Stimulated activated naive CD8-positive, alpha-beta T cell treated with anti-CD3 and anti-CD28 coated beads, Interleukin-15, amount 100 ng/mL, for 72 hours (primary cell): ENCODE measurements around the gene BAD.

ENCODE experiments used
- ATAC-seq: fragments of 150-1000 bp; cut with Tn5 transposase; 2 replicates; pipeline ENCODE4 v1.10.0; 2021; ENCODE audit warnings: mild to moderate bottlenecking, moderate library complexity
- DNase-seq, 2 donors: peaks; one replicate each; pipeline ENCODE4 v3.0.0; 2021 to 2022
- H3K27ac Mint-ChIP-seq, 2 donors: one replicate each; pipeline ENCODE4 v1.8.0; 2022; ENCODE audit warnings: mild to moderate bottlenecking in 2 of 2, mixed read lengths in 2 of 2, moderate library complexity in 2 of 2
- H3K27me3 Mint-ChIP-seq: one replicate; pipeline ENCODE4 v1.8.0; 2022; ENCODE audit warnings: mixed read lengths
- H3K4me1 Mint-ChIP-seq: one replicate; pipeline ENCODE4 v1.8.0; 2022; ENCODE audit warnings: mild to moderate bottlenecking, mixed read lengths
- H3K4me3 Mint-ChIP-seq, 2 donors: one replicate each; pipeline ENCODE4 v1.8.0; 2022; ENCODE audit warnings: mild to moderate bottlenecking in 2 of 2, mixed read lengths in 2 of 2, moderate library complexity in 1 of 2
- H3K9me3 Mint-ChIP-seq, 2 donors: one replicate each; pipeline ENCODE4 v1.8.0; 2022; ENCODE audit warnings: mixed read lengths in 2 of 2

Gene BAD

GRCh38 chr11:64241241-64241490 lies 43.3 kb downstream of the BAD start:
- ATAC-seq (peak; percentile 82), DNase-seq (peak; percentile 100)
- H3K27me3 Mint-ChIP-seq = no peaks in the 10 kb centered on the region
- peak overlapping the region; percentile 92 to 97 for H3K27ac Mint-ChIP-seq
- H3K9me3 Mint-ChIP-seq = no peaks in the 10 kb centered on the region
- peak overlapping the region; percentile 82 to 93 for H3K4me3 Mint-ChIP-seq
- H3K4me1 Mint-ChIP-seq = peaks cover 73% of the 10 kb centered on the region

GRCh38 chr11:64240435-64241240 lies 43.8 kb downstream of the BAD start, which contains the start of gene FKBP2:
TSS of gene FKBP2 (plus strand) at chr11:64241095. CDS start at chr11:64242388, 1,293 bp downstream.
- no peaks in the 10 kb centered on the region for H3K9me3 Mint-ChIP-seq
- H3K27me3 Mint-ChIP-seq = no peaks in the 10 kb centered on the region
- H3K4me3 Mint-ChIP-seq = peak within 1 kb of the TSS; percentile 82 to 93
- H3K27ac Mint-ChIP-seq = peak within 1 kb of the TSS; percentile 92 to 97
- H3K4me1 Mint-ChIP-seq = peaks cover 78% of the 10 kb centered on the region
- DNase-seq = peak; percentile 99
- ATAC-seq = peak; percentile 71

GRCh38 chr11:64239662-64240434 lies 44.6 kb downstream of the BAD start:
- Mint-ChIP-seq H3K27ac (peak overlapping the region; percentile 92 to 97), H3K27me3 (no peaks in the 10 kb centered on the region), H3K9me3 (no peaks in the 10 kb centered on the region), H3K4me1 (peaks cover 81% of the 10 kb centered on the region), H3K4me3 (peak overlapping the region; percentile 82 to 93)
- DNase-seq (peak in 1 of 2 donors; percentile 56), ATAC-seq (no peak)

DNA sequence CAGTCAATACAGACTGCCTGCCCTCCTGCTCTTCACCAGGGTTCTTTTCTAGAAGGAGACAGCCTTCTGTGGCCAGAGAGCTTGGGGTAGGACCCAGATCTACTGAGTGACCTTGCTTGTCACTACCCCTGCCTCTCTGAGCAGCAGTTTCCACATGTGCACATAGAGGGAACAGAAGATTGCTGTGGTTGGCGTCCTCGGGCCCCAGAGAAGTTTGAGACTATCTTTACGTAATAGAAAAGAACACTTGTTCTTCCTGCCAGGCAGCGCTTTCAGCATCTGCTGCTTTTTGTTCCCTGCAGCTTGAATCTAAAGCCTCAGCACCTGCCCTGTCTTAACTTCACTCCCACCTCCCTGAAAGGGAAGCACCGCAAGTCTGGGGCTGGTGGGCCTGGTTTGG lies 45.5 kb downstream of the BAD start:
- H3K9me3 Mint-ChIP-seq = no peaks in the 10 kb centered on the region
- H3K27me3 Mint-ChIP-seq = no peaks in the 10 kb centered on the region
- DNase-seq (no peak), ATAC-seq (no peak)
- H3K4me1 Mint-ChIP-seq = peaks cover 76% of the 10 kb centered on the region
- H3K4me3 Mint-ChIP-seq = no peak overlapping the region
- H3K27ac Mint-ChIP-seq = peak overlapping the region in 1 of 2 donors; percentile 3

GRCh38 chr11:64238076-64238475 lies 46.4 kb downstream of the BAD start:
- Mint-ChIP-seq H3K9me3 (no peaks in the 10 kb centered on the region), H3K4me1 (peaks cover 76% of the 10 kb centered on the region), H3K4me3 (no peak overlapping the region), H3K27me3 (no peaks in the 10 kb centered on the region), H3K27ac (no peak overlapping the region)
- DNase-seq (no peak), ATAC-seq (no peak)

GRCh38 chr11:64237484-64237951 lies 46.9 kb downstream of the BAD start:
- ATAC-seq = no peak
- Mint-ChIP-seq H3K27me3 (no peaks in the 10 kb centered on the region), H3K4me1 (peaks cover 76% of the 10 kb centered on the region), H3K27ac (no peak overlapping the region), H3K4me3 (no peak overlapping the region), H3K9me3 (no peaks in the 10 kb centered on the region)
- no peak for DNase-seq

DNA sequence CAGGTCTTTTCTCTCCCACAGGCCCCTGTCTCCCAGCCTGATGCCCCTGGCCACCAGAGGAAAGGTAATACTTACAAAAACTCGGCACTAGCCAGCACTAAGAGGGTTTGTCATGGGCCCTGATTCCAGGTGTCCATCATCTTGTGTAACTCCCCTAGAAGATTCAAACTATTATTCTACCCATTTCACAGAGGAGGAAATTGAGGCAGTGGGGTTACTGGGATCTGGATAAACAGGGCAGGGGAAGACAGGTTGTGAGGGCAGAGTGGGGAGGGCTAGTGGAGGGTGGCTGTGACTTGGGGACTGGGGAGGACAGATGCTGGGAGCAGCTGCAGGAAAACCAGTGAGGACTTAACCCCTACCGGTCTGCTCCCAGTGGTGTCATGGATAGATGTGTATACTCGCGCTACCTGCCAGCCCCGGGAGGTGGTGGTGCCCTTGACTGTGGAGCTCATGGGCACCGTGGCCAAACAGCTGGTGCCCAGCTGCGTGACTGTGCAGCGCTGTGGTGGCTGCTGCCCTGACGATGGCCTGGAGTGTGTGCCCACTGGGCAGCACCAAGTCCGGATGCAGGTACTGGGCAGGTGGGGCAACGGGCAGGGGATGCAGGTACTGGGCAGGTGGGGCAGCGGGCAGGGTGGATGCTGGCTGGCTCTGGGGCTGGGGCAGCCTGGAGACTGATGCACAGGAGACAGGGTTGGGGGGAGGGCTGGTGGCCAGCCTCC lies 48.9 kb downstream of the BAD start:
- DNase-seq (no peak), ATAC-seq (no peak)
- Mint-ChIP-seq H3K27ac (peak overlapping the region; percentile 26 to 77), H3K4me1 (peaks cover 87% of the 10 kb centered on the region), H3K9me3 (no peaks in the 10 kb centered on the region), H3K4me3 (peak overlapping the region; percentile 90 to 96), H3K27me3 (no peaks in the 10 kb centered on the region)

- Mint-ChIP-seq H3K9me3 (no peaks in the 10 kb centered on the region), H3K4me1 (peaks cover 84% of the 10 kb centered on the region), H3K4me3 (peak overlapping the region; percentile 90 to 96), H3K27me3 (no peaks in the 10 kb centered on the region), H3K27ac (peak overlapping the region in 1 of 2 donors; percentile 77)
- ATAC-seq = peak; percentile 73
- DNase-seq = peak; percentile 60 to 63
Measured at GRCh38 chr11:64234647-64235379, 49.7 kb downstream of the BAD start.

- Mint-ChIP-seq H3K4me1 (peaks cover 85% of the 10 kb centered on the region), H3K27ac (peak within 1 kb of the TSS; percentile 26 to 77), H3K4me3 (peak within 1 kb of the TSS; percentile 90 to 96), H3K27me3 (no peaks in the 10 kb centered on the region), H3K9me3 (no peaks in the 10 kb centered on the region)
- DNase-seq (peak; percentile 67 to 70), ATAC-seq (peak; percentile 63)
Measured at GRCh38 chr11:64233913-64234586, 50.4 kb downstream of the BAD start, which contains the start of gene VEGFB. TSS of gene VEGFB (plus strand) at chr11:64234584. CDS start at chr11:64234834, 250 bp downstream.

- no peaks in the 10 kb centered on the region for H3K27me3 Mint-ChIP-seq
- H3K9me3 Mint-ChIP-seq = no peaks in the 10 kb centered on the region
- H3K4me3 Mint-ChIP-seq = peak overlapping the region in 1 of 2 donors; percentile 77
- H3K27ac Mint-ChIP-seq = peak overlapping the region in 1 of 2 donors; percentile 57
- peaks cover 85% of the 10 kb centered on the region for H3K4me1 Mint-ChIP-seq
- DNase-seq (no peak), ATAC-seq (no peak)
Measured at GRCh38 chr11:64232967-64233315, 51.5 kb downstream of the BAD start.

DNA sequence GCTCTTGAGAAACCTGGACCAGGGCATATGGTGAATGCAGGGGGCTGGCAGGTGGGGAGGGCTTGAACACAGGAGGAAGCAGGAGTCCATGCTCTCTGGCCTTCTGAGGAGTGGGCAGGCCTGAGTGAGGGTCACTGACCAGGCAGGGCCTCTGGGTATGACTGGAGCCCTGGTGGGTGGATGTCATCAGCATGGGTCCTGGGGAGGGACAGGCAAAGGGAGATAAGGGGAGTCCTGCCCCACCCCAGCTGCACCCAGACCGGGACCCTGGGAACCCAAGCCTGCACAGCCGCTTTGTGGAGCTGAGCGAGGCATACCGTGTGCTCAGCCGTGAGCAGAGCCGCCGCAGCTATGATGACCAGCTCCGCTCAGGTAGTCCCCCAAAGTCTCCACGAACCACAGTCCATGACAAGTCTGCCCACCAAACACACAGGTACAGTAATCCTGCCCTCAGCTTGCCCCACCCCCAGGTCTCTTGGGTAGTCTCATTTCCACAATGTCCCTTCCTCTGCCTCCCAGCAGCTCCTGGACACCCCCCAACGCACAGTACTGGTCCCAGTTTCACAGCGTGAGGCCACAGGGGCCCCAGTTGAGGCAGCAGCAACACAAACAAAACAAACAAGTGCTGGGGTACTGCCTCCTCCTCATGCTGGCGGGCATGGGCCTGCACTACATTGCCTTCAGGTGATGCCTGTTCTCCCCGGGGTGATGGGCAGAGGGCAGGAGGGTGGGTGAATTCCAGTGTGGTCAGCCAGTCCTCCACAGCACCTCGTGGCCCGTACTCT lies 52.1 kb downstream of the BAD start:
- no peaks in the 10 kb centered on the region for H3K9me3 Mint-ChIP-seq
- no peaks in the 10 kb centered on the region for H3K27me3 Mint-ChIP-seq
- H3K27ac Mint-ChIP-seq = no peak overlapping the region
- H3K4me3 Mint-ChIP-seq = peak overlapping the region in 1 of 2 donors; percentile 96
- ATAC-seq (no peak), DNase-seq (no peak)
- H3K4me1 Mint-ChIP-seq = peaks cover 85% of the 10 kb centered on the region

DNA sequence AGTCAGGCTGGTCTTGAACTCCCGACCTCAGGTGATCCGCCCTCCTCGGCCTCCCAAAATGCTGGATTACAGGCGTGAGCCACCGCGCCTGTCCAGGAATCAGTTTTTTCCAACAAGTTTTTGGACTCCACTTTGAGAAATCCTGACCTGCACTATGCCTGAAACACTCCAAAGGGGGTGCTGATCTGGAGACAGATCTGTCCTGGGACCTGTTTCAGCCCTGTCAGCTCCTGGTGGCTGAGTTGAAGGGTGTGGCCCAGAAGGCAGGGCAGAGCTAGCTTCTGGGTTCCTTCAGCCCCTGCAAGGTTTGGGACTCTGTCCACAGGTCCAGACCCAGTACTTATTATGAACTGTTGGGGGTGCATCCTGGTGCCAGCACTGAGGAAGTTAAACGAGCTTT lies 52.9 kb downstream of the BAD start:
- Mint-ChIP-seq H3K27ac (no peak overlapping the region), H3K27me3 (no peaks in the 10 kb centered on the region), H3K9me3 (no peaks in the 10 kb centered on the region), H3K4me3 (peak overlapping the region; percentile 89 to 96), H3K4me1 (peaks cover 85% of the 10 kb centered on the region)
- no peak for ATAC-seq
- DNase-seq = no peak

- Mint-ChIP-seq H3K27me3 (no peaks in the 10 kb centered on the region), H3K27ac (peak overlapping the region in 1 of 2 donors; percentile 77), H3K4me3 (peak overlapping the region; percentile 89 to 96), H3K4me1 (peaks cover 81% of the 10 kb centered on the region), H3K9me3 (no peaks in the 10 kb centered on the region)
- ATAC-seq (no peak), DNase-seq (no peak)
Measured at GRCh38 chr11:64230985-64231365, 53.5 kb downstream of the BAD start.
